GM19452 (cell line): ENCODE measurements around the gene GNG2.
A peak's percentile ranks its signal among the peaks of the same experiment; 100 is the strongest.

ENCODE experiments used
- ATAC-seq: cut with Tn5 transposase; IDR thresholded peaks from one replicate; pipeline ENCODE4 v1.9.1; 2021; ENCODE audit not compliant: unreplicated experiment

Gene GNG2

DNA sequence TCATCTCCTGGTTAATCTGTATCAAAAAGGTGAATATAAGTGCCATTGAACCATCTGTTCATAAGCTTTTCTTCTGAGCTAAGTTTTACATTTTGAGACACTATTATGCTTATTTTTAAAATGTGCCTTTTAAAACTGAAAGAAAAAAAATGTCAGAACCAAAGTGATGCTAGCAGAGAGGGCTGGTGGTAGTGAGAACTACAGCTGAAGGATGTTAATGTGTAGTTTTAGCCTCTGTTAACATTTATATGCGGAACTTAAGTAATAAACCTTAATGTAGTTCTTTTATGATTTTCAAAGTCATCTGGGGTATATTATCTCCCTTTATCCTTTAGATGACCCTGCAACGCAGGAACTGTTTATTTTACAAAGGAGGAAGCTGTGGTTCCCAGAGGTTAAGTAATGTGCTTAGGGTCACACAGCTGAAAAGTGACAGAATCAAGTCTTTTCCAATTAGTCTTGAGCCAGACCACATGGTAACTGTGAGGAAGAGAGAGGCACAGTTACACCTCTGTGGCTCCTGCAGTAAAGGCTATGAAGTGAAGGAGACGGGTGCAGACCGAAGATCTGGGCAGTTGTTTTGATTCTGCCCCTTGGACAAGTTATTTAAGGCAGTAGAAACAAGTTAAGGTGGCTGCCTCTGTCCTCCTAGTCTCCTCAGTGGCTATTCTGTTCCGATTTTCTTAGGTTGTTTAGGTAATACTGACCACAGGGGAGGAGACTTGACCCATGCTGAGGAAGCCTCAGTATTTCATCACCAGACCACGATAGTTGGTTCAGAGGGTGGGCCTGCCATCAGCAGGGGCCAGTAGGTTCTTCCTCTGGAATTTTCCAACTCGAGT lies 23.9 kb downstream of the GNG2 start:
- ATAC-seq, result peak; percentile 86

GRCh38 chr14:51889851-51890250 lies 29.4 kb downstream of the GNG2 start:
- no peak for ATAC-seq

DNA sequence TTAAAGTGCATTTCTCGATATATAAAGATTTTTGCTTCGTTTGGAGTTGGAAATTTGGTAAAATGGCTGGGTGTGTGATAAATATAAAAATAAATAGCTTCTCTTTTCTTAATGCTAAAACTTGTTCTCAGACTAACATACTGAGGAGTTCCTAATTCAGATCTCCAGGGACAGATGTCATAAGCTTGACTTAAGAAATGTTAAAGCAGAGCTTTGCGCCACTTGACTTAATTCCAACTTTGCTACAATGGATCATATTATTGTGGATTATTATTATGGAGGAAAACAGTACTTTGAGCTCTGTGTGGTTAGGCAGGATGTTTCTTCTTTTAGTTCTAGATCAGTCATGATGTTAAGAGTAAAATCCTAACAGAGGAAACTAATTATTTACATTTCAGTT lies 33.8 kb downstream of the GNG2 start:
- no peak for ATAC-seq

DNA sequence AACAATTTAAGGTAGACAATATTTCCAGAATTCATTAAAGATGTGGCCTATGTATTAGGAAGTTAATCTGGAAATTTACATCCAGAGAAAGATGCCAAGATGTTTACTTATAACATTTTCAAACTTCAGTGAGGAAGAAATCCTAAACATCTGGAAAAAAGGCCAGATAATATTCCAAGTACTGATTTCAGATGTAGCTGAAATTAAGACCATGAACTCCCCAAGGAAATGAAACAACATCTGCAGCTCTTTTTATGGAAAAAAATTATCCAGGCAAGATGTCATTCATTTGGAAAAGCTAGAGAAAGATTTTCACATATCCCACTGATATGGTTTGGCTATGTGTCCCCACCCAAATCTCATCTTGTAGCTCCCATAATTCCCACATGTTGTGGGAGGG lies 35.0 kb downstream of the GNG2 start:
- ATAC-seq, result no peak

DNA sequence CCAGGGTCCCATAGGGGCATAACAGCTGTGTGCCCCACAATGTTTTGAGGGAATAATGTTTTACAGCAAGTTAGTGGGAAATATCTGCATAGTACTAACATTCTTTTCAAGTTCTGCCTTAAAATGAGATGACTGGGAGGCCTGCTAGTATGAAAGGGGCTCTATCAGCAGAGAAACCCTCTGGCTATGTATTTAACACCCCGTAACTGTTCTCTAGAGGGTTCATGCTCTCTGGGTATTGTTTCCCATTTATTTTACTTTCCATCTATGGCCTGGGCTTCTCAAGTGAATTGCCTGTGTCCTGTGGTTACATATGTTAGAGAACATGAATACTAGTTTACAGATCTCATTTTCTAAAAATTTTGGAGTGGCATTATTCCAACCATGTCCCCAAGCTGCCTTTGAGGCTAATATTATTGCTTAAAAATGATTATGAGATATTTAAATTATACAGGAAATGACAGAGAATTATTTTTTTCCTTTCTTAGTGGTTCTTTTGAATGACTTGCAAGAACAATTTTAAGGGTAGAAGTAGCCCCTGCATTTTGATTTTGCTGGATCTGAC lies 37.5 kb downstream of the GNG2 start:
- no peak for ATAC-seq

DNA sequence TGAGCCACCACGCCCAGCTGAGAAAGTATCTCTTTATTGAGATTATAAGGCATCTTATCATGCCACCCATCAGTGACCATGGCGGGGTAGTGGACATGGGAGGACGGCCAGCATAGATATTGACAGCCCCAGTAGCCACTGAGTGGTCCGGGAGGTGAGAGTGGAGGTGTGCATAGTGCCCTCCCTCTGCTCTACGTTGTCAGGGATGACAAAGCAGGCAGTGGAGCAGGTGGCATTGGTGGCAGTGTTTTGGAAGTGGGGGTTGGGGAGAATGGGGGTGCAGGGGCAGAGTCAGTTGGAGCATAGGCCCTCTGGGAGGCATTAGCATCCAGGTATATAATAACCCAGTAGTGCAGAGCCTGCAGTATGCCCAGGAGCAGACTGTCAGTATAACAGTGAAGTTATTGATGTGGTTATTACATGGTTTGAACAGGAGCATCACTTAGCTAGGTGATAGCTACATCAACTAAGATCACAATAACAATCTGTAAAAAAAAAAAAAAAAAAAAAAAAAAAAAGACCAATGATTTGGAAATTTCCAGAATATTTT lies 41.1 kb downstream of the GNG2 start:
- no peak for ATAC-seq

GRCh38 chr14:51905656-51906121 lies 45.3 kb downstream of the GNG2 start:
- peak; percentile 89 for ATAC-seq

- ATAC-seq, result no peak
These were observed 47.7 kb downstream of the GNG2 start for GRCh38 chr14:51908086-51908485.

DNA sequence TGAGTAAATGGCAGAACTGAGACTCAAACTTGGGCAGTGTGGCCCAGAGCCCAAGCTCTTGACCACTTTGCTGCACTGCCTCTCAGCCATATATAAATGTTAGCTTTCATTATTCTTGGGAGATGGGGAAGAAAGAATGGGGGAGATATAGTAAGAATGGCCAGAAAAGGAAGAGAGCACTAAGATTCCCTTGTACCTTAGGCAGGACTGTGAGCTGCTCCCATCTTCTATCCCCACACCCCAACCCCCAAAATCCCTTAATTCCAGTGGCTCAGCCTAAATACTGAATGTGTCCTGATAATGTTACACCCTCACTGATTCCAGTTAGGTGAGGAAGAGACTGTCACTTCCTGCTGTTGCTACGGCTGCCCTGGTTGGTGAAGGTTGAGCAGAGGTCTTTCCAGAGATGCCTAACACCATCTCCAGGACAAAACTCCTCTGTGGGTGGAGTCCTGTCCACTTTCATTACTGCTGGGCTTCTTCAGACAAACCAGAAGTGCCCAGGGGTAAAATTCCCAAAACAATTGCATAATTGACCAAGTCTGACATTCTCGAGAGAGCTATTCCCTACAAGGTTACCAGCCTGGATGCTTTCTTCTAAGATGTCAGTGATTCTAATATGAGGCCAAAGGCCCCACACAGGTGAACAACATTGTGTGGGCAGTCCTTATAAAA lies 51.8 kb downstream of the GNG2 start:
- ATAC-seq, result no peak

GRCh38 chr14:51914310-51914709 lies 53.9 kb downstream of the GNG2 start:
- no peak for ATAC-seq

- no peak for ATAC-seq
These were observed 56.8 kb downstream of the GNG2 start for GRCh38 chr14:51917193-51917592.

- no peak for ATAC-seq
These were observed 60.6 kb downstream of the GNG2 start for GRCh38 chr14:51921026-51921425.

GRCh38 chr14:51922624-51923023 lies 62.2 kb downstream of the GNG2 start:
- ATAC-seq, result no peak

GRCh38 chr14:51924600-51924999 lies 64.2 kb downstream of the GNG2 start:
- ATAC-seq, result no peak

- no peak for ATAC-seq
These were observed 65.6 kb downstream of the GNG2 start for GRCh38 chr14:51925980-51926379.

GRCh38 chr14:51926449-51926848 lies 66.0 kb downstream of the GNG2 start:
- ATAC-seq, result no peak

DNA sequence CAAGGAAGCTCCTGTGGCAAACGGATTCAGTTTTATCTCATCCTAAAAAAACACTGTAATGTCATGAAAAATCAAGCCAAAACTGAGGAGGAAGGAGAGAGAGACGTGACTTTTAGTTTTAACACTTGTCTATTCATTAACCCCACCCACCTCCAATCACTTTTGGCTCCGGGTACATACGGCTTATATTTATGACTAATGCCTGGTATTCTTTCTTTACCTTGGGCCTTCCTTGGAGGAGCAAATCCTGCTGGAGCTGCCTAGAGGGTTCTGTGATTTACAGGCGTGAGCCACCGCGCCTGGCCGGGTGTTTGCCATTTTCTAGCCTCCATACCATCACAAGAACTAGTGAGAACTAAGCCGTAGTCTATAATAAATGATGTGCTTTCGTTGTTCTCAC lies 68.2 kb downstream of the GNG2 start:
- no peak for ATAC-seq

DNA sequence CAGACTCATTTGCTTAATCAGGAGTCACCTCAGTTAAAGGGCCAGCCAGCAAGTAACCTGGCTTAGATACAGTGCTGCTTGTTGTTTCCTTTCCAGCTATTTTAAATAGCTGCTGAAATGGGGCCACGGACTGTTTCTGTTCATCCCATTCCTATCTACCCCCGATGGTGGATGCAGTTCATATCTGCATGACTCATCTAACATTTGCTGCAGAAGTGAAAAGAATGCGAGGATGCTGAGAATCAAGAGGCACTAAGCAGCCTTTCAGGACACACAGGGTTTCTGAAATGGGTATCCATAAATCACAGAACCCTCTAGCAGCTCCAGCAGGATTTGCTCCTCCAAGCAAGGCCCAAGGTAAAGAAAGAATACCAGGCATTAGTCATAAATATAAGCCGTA lies 68.8 kb downstream of the GNG2 start:
- ATAC-seq, result no peak

GRCh38 chr14:51929910-51930682 lies 69.7 kb downstream of the GNG2 start:
- no peak for ATAC-seq

DNA sequence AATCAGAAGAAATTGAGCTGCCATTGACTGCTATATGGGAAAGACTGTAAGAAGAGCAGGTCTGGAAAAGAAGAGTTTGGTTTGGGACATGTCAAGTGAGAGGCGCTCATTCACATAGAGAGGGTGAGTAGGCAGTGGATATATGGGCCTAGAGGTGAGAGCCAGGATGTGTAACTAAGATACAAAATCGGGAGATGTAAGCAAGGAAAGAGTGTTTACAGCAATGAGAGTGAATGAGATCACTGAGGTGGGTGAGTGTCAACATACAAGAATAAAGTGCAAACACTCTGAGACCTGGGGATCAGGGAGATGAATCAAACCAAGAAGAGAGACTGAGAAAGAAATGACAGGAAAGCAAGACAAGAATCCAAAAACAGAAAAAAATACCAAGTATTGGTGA lies 70.9 kb downstream of the GNG2 start:
- ATAC-seq, result no peak

- no peak for ATAC-seq
These were observed 72.8 kb downstream of the GNG2 start for GRCh38 chr14:51933191-51933590.
